Natural killer cell (primary cell): Measurements from ENCODE around the gene PRCP. TPM values are rescaled to one million over a fixed set of nuclear protein-coding genes. Genes with fewer than 3 reads are reported as not detected.

Experiments used
- ATAC-seq, 3 donors: fragments of 150-1000 bp in 2 of 3; fragments of 200-7000 bp in 1 of 3; cut with Tn5 transposase; 1 replicate in 1 of 3; 2 replicates in 2 of 3; pipeline ENCODE4 v1.10.0; 2021; ENCODE audit warnings: mild to moderate bottlenecking in 2 of 3, moderate library complexity in 2 of 3
- DNase-seq, 2 donors: peaks; one replicate each; pipeline versions ENCODE4 v3.0.0 to v3.0.0-alpha.2; 2013 to 2021; ENCODE audit warnings: mixed read lengths in 1 of 2
- H3K27ac ChIP-seq: one replicate; pipeline ENCODE4 v1.5.1; 2013; ENCODE audit warnings: mild to moderate bottlenecking, low read length
- H3K27me3 ChIP-seq: one replicate; pipeline ENCODE4 v1.6.1; 2013; ENCODE audit warnings: low read length; ENCODE audit not compliant: control insufficient read depth, insufficient read depth
- H3K36me3 ChIP-seq: one replicate; pipeline ENCODE4 v1.6.1; 2013; ENCODE audit warnings: low read length; ENCODE audit not compliant: control insufficient read depth, insufficient read depth
- H3K4me1 ChIP-seq: one replicate; pipeline ENCODE4 v1.6.1; 2013; ENCODE audit warnings: low read length; ENCODE audit not compliant: control insufficient read depth, insufficient read depth
- H3K4me3 ChIP-seq: one replicate; pipeline ENCODE4 v1.5.1; 2013; ENCODE audit warnings: low read length
- H3K9me3 ChIP-seq: one replicate; pipeline ENCODE4 v1.6.1; 2013; ENCODE audit warnings: low read length; ENCODE audit not compliant: control insufficient read depth, insufficient read depth
- H3K27ac Mint-ChIP-seq, 2 donors: one replicate each; pipeline ENCODE4 v1.8.0; 2022; ENCODE audit warnings: mild to moderate bottlenecking in 2 of 2, mixed read lengths in 2 of 2, moderate library complexity in 1 of 2
- H3K27me3 Mint-ChIP-seq, 2 donors: one replicate each; pipeline ENCODE4 v1.8.0; 2022; ENCODE audit warnings: low read depth in 2 of 2, mixed read lengths in 2 of 2
- H3K36me3 Mint-ChIP-seq: one replicate; pipeline ENCODE4 v1.8.0; 2022; ENCODE audit warnings: mixed read lengths
- H3K4me1 Mint-ChIP-seq, 2 donors: one replicate each; pipeline ENCODE4 v1.8.0; 2022; ENCODE audit warnings: mixed read lengths in 2 of 2
- H3K4me3 Mint-ChIP-seq: one replicate; pipeline ENCODE4 v1.8.0; 2022; ENCODE audit warnings: mild to moderate bottlenecking, moderate library complexity, mixed read lengths
- H3K9me3 Mint-ChIP-seq, 2 donors: one replicate each; pipeline ENCODE4 v1.8.0; 2022; ENCODE audit warnings: mixed read lengths in 2 of 2
- CTCF ChIP-seq: fragments of 200-600 bp; IDR thresholded peaks from one replicate; pipeline ENCODE4 v1.8.0; 2022; ENCODE audit warnings: antibody characterized with exemption
- WGBS: methylation state at CpG from one replicate; pipeline ENCODE4 v1.1.7; 2013; ENCODE audit warnings: missing lambda C conversion rate; ENCODE audit not compliant: insufficient coverage; 5-methylcytosine and 5-hydroxymethylcytosine counted together
- intact Hi-C: fragments of 100-400 bp; cut with micrococcal nuclease; formaldehyde crosslinking; loops from one replicate; pipeline ENCODE4 v1.14.2; 2022
- total RNA-seq, 4 donors: library from RNA; stranded (reverse); fragments of 120-200 nt in 1 of 4; gene quantifications; one replicate each; pipeline versions ENCODE4 v1.2.3 to v1.2.4, GENCODE V29; 2013 to 2022

Gene PRCP
- total RNA-seq, 3 donors from 2014 or later (not counting 1 experiment from before 2014, with no cell fraction given), result 28.1 to 30.0 (median 30.0) TPM

GRCh38 chr11:82782825-82783374, 117.3 kb downstream of the PRCP start:
- H3K4me3 ChIP-seq, result no peak overlapping the region
- Mint-ChIP-seq H3K27me3 (peaks cover 9% of the 10 kb centered on the region in 2 donors), H3K4me1 (no peaks in the 10 kb centered on the region)

GRCh38 chr11:82778776-82779175, 121.5 kb downstream of the PRCP start:
- no peak overlapping the region for H3K27ac ChIP-seq
- no peak overlapping the region for H3K4me3 Mint-ChIP-seq
- intact Hi-C loops, result no loop called here
- ATAC-seq, result no peak
- no peaks in the 10 kb centered on the region for H3K36me3 ChIP-seq
- no peak overlapping the region for H3K4me3 ChIP-seq
- peaks cover 9 to 17% of the 10 kb centered on the region in 2 donors for H3K9me3 Mint-ChIP-seq
- no peaks in the 10 kb centered on the region for H3K9me3 ChIP-seq
- H3K27ac Mint-ChIP-seq, result no peak overlapping the region
- H3K4me1 ChIP-seq, result no peaks in the 10 kb centered on the region
- 78% methylated on average over 1 of the region's 1 CpG for WGBS
- no peak for DNase-seq
- peaks cover 10% of the 10 kb centered on the region for H3K36me3 Mint-ChIP-seq
- no peaks in the 10 kb centered on the region for H3K27me3 ChIP-seq
- H3K27me3 Mint-ChIP-seq, result peaks cover 9 to 15% of the 10 kb centered on the region in 2 donors
- no peaks in the 10 kb centered on the region for H3K4me1 Mint-ChIP-seq
- no peak for TF ChIP-seq CTCF

More at GRCh38 chr11:82782825-82783374, 117.3 kb downstream of the PRCP start:
- no peaks in the 10 kb centered on the region for H3K4me1 ChIP-seq
- WGBS, result 89% methylated on average over 1 of the region's 1 CpG
- peaks cover 6 to 10% of the 10 kb centered on the region in 2 donors for H3K9me3 Mint-ChIP-seq
- no peak for DNase-seq
- ATAC-seq, result no peak
- H3K36me3 ChIP-seq, result no peaks in the 10 kb centered on the region
- H3K36me3 Mint-ChIP-seq, result no peaks in the 10 kb centered on the region
- H3K27me3 ChIP-seq, result no peaks in the 10 kb centered on the region
- H3K27ac Mint-ChIP-seq, result no peak overlapping the region
- no peak for TF ChIP-seq CTCF
- H3K9me3 ChIP-seq, result no peaks in the 10 kb centered on the region
- intact Hi-C loops, result no loop called here
- H3K4me3 Mint-ChIP-seq, result no peak overlapping the region
- H3K27ac ChIP-seq, result no peak overlapping the region

GRCh38 chr11:82776377-82776776, 123.9 kb downstream of the PRCP start:
- no peaks in the 10 kb centered on the region for H3K27me3 ChIP-seq
- no peak overlapping the region for H3K4me3 ChIP-seq
- 83% methylated on average over 2 of the region's 2 CpGs for WGBS
- Mint-ChIP-seq H3K36me3 (peaks cover 10% of the 10 kb centered on the region), H3K27me3 (peaks cover 6 to 21% of the 10 kb centered on the region in 2 donors), H3K9me3 (peaks cover 8 to 13% of the 10 kb centered on the region in 2 donors), H3K4me1 (no peaks in the 10 kb centered on the region), H3K27ac (no peak overlapping the region), H3K4me3 (no peak overlapping the region)
- intact Hi-C loops, result no loop called here
- ATAC-seq, result no peak
- no peaks in the 10 kb centered on the region for H3K36me3 ChIP-seq
- H3K4me1 ChIP-seq, result no peaks in the 10 kb centered on the region
- no peaks in the 10 kb centered on the region for H3K9me3 ChIP-seq
- DNase-seq, result no peak
- no peak overlapping the region for H3K27ac ChIP-seq
- no peak for TF ChIP-seq CTCF
